ENCODE measurements around the gene RER1.

Gene RER1

GRCh38 chr1:2404142-2404889 lies 12.7 kb downstream of the RER1 start:
- peaks cover 25% of the 10 kb centered on the region for H3K79me1 ChIP-seq (replicated peaks; ENCODE audit: low read length, poor library complexity, severe bottlenecking)
- H2AK5ac ChIP-seq (ENCODE audit: low read length, severe bottlenecking), result no peak overlapping the region
- H3K4me1 ChIP-seq (ENCODE audit: control insufficient read depth, insufficient read depth, low read depth, low read length), result peaks cover 22% of the 10 kb centered on the region
- H2AFZ ChIP-seq (ENCODE audit: low read depth, low read length), result no peak overlapping the region
- 76% methylated on average over 29 of the region's 29 CpGs for WGBS
- DNase-seq, result peak; percentile 35
- no peak overlapping the region for H3K27ac ChIP-seq (ENCODE audit: low read length, poor library complexity, severe bottlenecking)
- no peak overlapping the region for H3K14ac ChIP-seq (ENCODE audit: low read length in 2 of 2)
- H4K8ac ChIP-seq (ENCODE audit: low read length), result no peak overlapping the region
- H3K4me3 ChIP-seq (ENCODE audit: insufficient read depth in 1 of 2, low read depth in 1 of 2, low read length in 2 of 2), result no peak overlapping the region
- no peak overlapping the region for H2BK5ac ChIP-seq (ENCODE audit: low read depth, low read length, poor library complexity, severe bottlenecking)
- no peak overlapping the region for H3K9ac ChIP-seq (ENCODE audit: low read length)
- H3K23ac ChIP-seq (ENCODE audit: low read length in 2 of 2), result no peak overlapping the region
- H2BK120ac ChIP-seq (ENCODE audit: low read depth, low read length), result no peak overlapping the region
- no peak overlapping the region for H3K4me2 ChIP-seq (ENCODE audit: low read length, poor library complexity, severe bottlenecking)
- H2BK15ac ChIP-seq (ENCODE audit: low read depth, poor library complexity, severe bottlenecking), result no peak overlapping the region
- H4K91ac ChIP-seq (ENCODE audit: low read length), result no peak overlapping the region
- peaks cover 95 to 96% of the 10 kb centered on the region in 2 experiments for H3K36me3 ChIP-seq (ENCODE audit: control insufficient read depth in 1 of 2, insufficient read depth in 2 of 2, low read depth in 1 of 2, low read length in 2 of 2)
- H3K18ac ChIP-seq (ENCODE audit: low read depth in 1 of 2, low read length in 2 of 2), result no peak overlapping the region
- no peaks in the 10 kb centered on the region for H3K9me3 ChIP-seq (ENCODE audit: control insufficient read depth, low read length)
- H2BK12ac ChIP-seq (ENCODE audit: low read length in 2 of 2), result peak overlapping the region in 1 of 2 experiments; percentile 18
- H3K4ac ChIP-seq (ENCODE audit: low read depth in 1 of 2, low read length in 2 of 2), result no peak overlapping the region
- no peaks in the 10 kb centered on the region for H3K27me3 ChIP-seq (ENCODE audit: control insufficient read depth in 1 of 2, insufficient read depth in 1 of 2, low read length in 2 of 2)

GRCh38 chr1:2404890-2405511 lies 13.4 kb downstream of the RER1 start:
- WGBS, result 86% methylated on average over 23 of the region's 24 CpGs
- H2BK15ac ChIP-seq (ENCODE audit: low read depth, poor library complexity, severe bottlenecking), result no peak overlapping the region
- peak overlapping the region; percentile 48 for H3K27ac ChIP-seq (ENCODE audit: low read length, poor library complexity, severe bottlenecking)
- H3K4me1 ChIP-seq (ENCODE audit: control insufficient read depth, insufficient read depth, low read depth, low read length), result peaks cover 22% of the 10 kb centered on the region
- H4K91ac ChIP-seq (ENCODE audit: low read length), result no peak overlapping the region
- DNase-seq, result peak; percentile 28
- H4K8ac ChIP-seq (ENCODE audit: low read length), result no peak overlapping the region
- H3K4me3 ChIP-seq (ENCODE audit: insufficient read depth in 1 of 2, low read depth in 1 of 2, low read length in 2 of 2), result no peak overlapping the region
- H2BK5ac ChIP-seq (ENCODE audit: low read depth, low read length, poor library complexity, severe bottlenecking), result no peak overlapping the region
- no peak overlapping the region for H3K23ac ChIP-seq (ENCODE audit: low read length in 2 of 2)
- no peak overlapping the region for H2BK12ac ChIP-seq (ENCODE audit: low read length in 2 of 2)
- no peaks in the 10 kb centered on the region for H3K27me3 ChIP-seq (ENCODE audit: control insufficient read depth in 1 of 2, insufficient read depth in 1 of 2, low read length in 2 of 2)
- no peak overlapping the region for H3K14ac ChIP-seq (ENCODE audit: low read length in 2 of 2)
- no peak overlapping the region for H3K4ac ChIP-seq (ENCODE audit: low read depth in 1 of 2, low read length in 2 of 2)
- H3K9ac ChIP-seq (ENCODE audit: low read length), result no peak overlapping the region
- H3K9me3 ChIP-seq (ENCODE audit: control insufficient read depth, low read length), result no peaks in the 10 kb centered on the region
- peak overlapping the region in 1 of 2 experiments; percentile 9 for H3K18ac ChIP-seq (ENCODE audit: low read depth in 1 of 2, low read length in 2 of 2)
- no peak overlapping the region for H3K4me2 ChIP-seq (ENCODE audit: low read length, poor library complexity, severe bottlenecking)
- H2BK120ac ChIP-seq (ENCODE audit: low read depth, low read length), result no peak overlapping the region
- H3K36me3 ChIP-seq (ENCODE audit: control insufficient read depth in 1 of 2, insufficient read depth in 2 of 2, low read depth in 1 of 2, low read length in 2 of 2), result peaks cover 95 to 96% of the 10 kb centered on the region in 2 experiments
- H2AK5ac ChIP-seq (ENCODE audit: low read length, severe bottlenecking), result no peak overlapping the region
- no peak overlapping the region for H2AFZ ChIP-seq (ENCODE audit: low read depth, low read length)
- H3K79me1 ChIP-seq (replicated peaks; ENCODE audit: low read length, poor library complexity, severe bottlenecking), result peaks cover 29% of the 10 kb centered on the region

- DNase-seq, result peak; percentile 35
These were observed 14.1 kb downstream of the RER1 start for GRCh38 chr1:2405588-2406295.

More at GRCh38 chr1:2405588-2406295, 14.1 kb downstream of the RER1 start:
- H3K23ac ChIP-seq (ENCODE audit: low read length in 2 of 2), result no peak overlapping the region
- H3K79me1 ChIP-seq (replicated peaks; ENCODE audit: low read length, poor library complexity, severe bottlenecking), result peaks cover 35% of the 10 kb centered on the region
- no peaks in the 10 kb centered on the region for H3K27me3 ChIP-seq (ENCODE audit: control insufficient read depth in 1 of 2, insufficient read depth in 1 of 2, low read length in 2 of 2)
- no peak overlapping the region for H3K4me3 ChIP-seq (ENCODE audit: insufficient read depth in 1 of 2, low read depth in 1 of 2, low read length in 2 of 2)
- no peaks in the 10 kb centered on the region for H3K9me3 ChIP-seq (ENCODE audit: control insufficient read depth, low read length)
- H4K8ac ChIP-seq (ENCODE audit: low read length), result peak overlapping the region; percentile 46
- peak overlapping the region; percentile 42 for H2AK5ac ChIP-seq (ENCODE audit: low read length, severe bottlenecking)
- H3K18ac ChIP-seq (ENCODE audit: low read depth in 1 of 2, low read length in 2 of 2), result no peak overlapping the region
- no peak overlapping the region for H3K4ac ChIP-seq (ENCODE audit: low read depth in 1 of 2, low read length in 2 of 2)
- peaks cover 91 to 93% of the 10 kb centered on the region in 2 experiments for H3K36me3 ChIP-seq (ENCODE audit: control insufficient read depth in 1 of 2, insufficient read depth in 2 of 2, low read depth in 1 of 2, low read length in 2 of 2)
- peak overlapping the region; percentile 48 for H3K27ac ChIP-seq (ENCODE audit: low read length, poor library complexity, severe bottlenecking)
- no peak overlapping the region for H3K4me2 ChIP-seq (ENCODE audit: low read length, poor library complexity, severe bottlenecking)
- 73% methylated on average over 23 of the region's 28 CpGs for WGBS
- no peak overlapping the region for H2BK15ac ChIP-seq (ENCODE audit: low read depth, poor library complexity, severe bottlenecking)
- H4K91ac ChIP-seq (ENCODE audit: low read length), result no peak overlapping the region
- no peak overlapping the region for H2BK12ac ChIP-seq (ENCODE audit: low read length in 2 of 2)
- no peak overlapping the region for H3K14ac ChIP-seq (ENCODE audit: low read length in 2 of 2)
- no peak overlapping the region for H3K9ac ChIP-seq (ENCODE audit: low read length)
- H3K4me1 ChIP-seq (ENCODE audit: control insufficient read depth, insufficient read depth, low read depth, low read length), result peaks cover 26% of the 10 kb centered on the region
- no peak overlapping the region for H2BK120ac ChIP-seq (ENCODE audit: low read depth, low read length)
- H2BK5ac ChIP-seq (ENCODE audit: low read depth, low read length, poor library complexity, severe bottlenecking), result no peak overlapping the region
- H2AFZ ChIP-seq (ENCODE audit: low read depth, low read length), result no peak overlapping the region
